HG03196 (cell line): ENCODE results near the gene HYAL3.
"Not testable (repeated sequence)": the region's sequence is repeated elsewhere in the genome, so short reads cannot be mapped to it uniquely, and the experiment has no call there.

Experiments
- ATAC-seq: cut with Tn5 transposase; IDR thresholded peaks from one replicate; pipeline ENCODE4 v1.9.1; 2021; ENCODE audit not compliant: unreplicated experiment

Gene HYAL3

GRCh38 chr3:50316657-50317242 is 17.5 kb upstream of the HYAL3 start:
- no peak for ATAC-seq

DNA sequence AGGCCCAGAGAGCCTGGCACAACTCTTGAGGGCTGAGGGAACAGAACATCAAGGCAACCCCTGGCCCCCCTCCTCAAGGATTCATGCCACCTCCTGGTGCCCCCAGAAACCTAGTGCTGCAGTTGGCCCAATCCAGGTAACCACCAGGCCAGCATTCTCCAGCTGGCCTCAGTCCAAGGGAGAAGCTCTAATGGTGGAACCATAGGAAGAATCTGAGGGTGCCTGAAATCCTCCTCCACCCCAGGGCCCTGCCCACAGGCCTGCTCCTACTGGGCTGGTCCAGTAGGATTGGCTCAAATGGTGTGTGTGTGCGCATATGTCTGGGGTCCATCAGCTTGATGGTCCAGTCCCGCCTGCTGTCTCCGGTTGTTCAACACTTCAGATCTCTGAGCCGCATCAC is 15.6 kb upstream of the HYAL3 start:
- no peak for ATAC-seq

- ATAC-seq, result no peak
Observed at GRCh38 chr3:50314342-50314741, 15.1 kb upstream of the HYAL3 start.

DNA sequence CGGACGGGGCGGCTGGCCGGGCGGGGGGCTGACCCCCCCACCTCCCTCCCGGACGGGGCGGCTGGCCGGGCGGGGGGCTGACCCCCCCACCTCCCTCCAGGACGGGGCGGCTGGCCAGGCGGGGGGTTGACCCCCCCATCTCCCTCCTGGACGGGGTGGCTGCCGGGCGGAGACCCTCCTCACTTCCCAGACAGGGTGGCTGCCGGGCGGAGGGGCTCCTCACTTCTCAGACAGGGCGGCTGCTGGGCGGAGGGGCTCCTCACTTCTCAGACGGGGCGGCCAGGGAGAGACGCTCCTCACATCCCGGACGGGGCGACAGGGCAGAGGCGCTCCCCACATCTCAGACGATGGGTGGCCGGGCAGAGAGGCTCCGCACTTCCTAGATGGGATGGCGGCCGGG is 12.8 kb upstream of the HYAL3 start:
- ATAC-seq, result not testable (repeated sequence)

GRCh38 chr3:50304601-50305000 is 5.4 kb upstream of the HYAL3 start:
- ATAC-seq, result no peak

DNA sequence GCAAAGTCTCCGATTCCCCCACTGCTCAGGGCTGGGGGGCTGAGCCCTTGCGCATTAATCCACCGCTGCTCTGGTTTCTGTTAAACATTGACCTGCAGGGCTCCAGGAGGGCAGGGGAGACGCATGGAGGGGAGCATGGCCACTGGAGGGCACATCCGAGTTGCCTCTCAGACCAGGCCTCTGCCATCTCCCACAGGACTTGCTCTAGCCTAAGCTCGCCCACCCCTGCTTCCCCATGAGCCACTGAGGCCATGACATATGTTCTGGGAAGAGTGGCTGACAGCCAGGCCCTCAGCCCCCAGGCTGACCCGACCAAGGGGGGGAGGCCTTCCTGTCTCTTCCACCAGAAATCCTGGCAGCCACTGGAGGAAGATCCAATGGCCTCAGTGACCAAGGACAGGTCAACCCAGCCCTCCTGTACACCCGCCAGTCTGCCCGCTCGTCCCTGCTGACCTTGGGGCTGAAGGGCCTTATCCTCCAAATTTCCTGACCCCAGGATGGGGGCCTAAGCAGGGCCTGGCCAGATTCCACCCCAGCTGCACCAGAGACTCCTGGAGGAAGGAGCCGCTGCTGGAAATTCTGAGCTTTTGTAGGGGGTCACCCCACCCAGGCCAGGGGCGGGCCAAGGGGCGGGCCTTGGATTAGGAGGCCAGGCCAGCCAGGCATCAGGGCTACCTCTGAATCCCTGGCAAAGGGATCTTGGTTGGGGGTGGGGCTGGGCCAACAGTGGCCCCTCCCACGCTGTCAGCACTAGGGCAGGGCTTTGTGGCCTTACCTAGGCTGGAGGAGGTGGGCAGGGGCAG is 4.0 kb upstream of the HYAL3 start, which contains the start of gene HYAL1:
Gene HYAL1, minus strand, starts transcription at position 562 of the 803 bp plus-strand sequence. CDS start 618 bp downstream, outside the sequence.
- no peak for ATAC-seq

- no peak for ATAC-seq
Observed at GRCh38 chr3:50302095-50303012, 3.1 kb upstream of the HYAL3 start.

GRCh38 chr3:50300681-50301254 is 1.6 kb upstream of the HYAL3 start:
- no peak for ATAC-seq

- ATAC-seq, result no peak
Observed at GRCh38 chr3:50299929-50300680, 900 bp upstream of the HYAL3 start.

- ATAC-seq, result no peak
Observed at GRCh38 chr3:50299638-50299928, 378 bp upstream of the HYAL3 start.

DNA sequence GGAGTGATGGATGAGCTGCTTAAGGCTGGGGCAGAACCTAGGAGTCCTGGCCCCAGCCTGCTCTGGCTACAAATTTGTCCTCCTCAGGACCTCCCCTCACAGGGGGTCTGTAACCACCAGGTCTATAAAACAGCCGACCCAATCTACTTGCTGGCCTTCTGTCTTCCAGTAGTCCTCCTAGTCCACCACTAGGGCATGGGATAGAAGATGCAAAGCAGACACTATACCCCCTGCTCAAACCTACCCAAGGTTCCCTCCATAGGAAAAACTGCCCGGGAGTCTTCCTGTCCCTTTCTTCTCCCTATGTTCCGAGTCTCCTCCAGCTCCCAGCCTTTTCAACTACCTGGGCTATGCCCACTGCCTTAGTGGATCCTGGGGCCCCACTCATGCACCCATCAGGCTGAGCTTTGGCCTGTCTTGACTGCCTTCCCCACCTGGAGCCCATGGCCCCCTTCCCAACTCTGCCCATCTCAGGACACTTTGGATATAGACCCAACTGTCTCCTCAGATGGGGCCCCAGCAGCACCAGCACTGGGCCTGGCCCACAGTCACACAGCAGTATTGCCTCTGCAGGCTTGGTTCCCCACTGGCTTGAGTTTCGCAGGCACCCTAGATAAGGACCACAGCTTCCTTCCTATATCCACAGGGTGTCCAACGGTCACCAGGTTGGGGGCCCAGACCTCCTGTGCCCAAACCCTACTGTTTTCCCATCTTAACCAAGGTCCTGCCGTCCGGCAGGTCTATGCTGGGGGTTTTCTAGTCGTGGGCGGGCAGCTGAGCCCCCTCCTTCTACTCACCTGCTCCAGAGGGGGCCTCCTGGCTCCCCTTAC is 1.1 kb downstream of the HYAL3 start:
- no peak for ATAC-seq

DNA sequence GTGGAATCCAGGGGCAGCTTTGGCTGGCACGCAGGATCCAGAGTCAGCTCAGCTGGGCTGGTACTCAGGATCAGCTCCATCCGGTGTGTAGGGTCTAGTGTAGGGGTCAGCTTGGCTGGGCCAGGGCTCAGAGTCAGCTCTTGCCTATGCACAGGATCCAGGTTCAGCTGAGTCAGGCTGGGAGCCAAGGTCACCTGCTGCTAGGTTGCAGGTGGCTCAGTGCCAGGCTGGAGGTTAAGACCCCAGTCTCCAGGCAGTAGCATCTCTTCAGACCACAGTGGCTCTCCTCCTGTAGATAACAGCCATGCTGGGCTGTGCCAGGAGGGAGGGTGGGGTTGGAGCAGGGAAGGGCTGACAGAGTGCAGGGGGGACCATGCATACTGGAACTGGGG is 1.8 kb downstream of the HYAL3 start:
- no peak for ATAC-seq

GRCh38 chr3:50296721-50297383 is 2.4 kb downstream of the HYAL3 start:
- no peak for ATAC-seq

- no peak for ATAC-seq
Observed at GRCh38 chr3:50295553-50296431, 3.4 kb downstream of the HYAL3 start.

- ATAC-seq, result no peak
Observed at GRCh38 chr3:50294492-50295403, 4.5 kb downstream of the HYAL3 start.

DNA sequence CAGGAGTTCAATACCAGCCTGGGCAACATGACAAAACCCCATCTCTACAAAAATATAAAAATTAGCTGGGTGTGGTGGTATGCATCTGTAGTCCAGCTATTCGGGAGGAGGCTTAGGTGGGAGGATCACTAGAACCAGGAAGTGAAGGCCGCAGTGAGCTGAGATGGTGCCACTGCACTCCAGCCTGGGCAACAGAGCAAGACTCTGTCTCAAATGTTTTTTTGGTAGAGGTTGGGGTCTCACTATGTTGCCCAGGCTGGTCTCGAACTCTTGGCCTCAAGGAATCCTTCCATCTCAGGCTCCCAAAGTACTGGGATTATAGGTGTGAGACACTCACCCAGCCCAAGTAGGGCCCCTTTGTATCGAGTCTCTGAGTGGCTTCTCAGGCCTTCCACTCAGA is 5.1 kb downstream of the HYAL3 start:
- no peak for ATAC-seq

- ATAC-seq, result no peak
Observed at GRCh38 chr3:50293079-50293801, 6.0 kb downstream of the HYAL3 start.
